Fibroblast of pulmonary artery (primary cell): ENCODE data around the gene CANT1.
A peak's percentile ranks its signal among the peaks of the same experiment; 100 is the strongest.

Experiments used
- DNase-seq: peaks from one replicate; pipeline ENCODE4 v3.0.0-alpha.2; 2010; ENCODE audit warnings: low read depth
- H3K4me3 ChIP-seq: replicated peaks from 2 replicates; pipeline ENCODE4 v1.5.1; 2011; ENCODE audit warnings: low read depth, mild to moderate bottlenecking, control low read depth, low read length, moderate library complexity
- CTCF ChIP-seq: IDR thresholded peaks from 2 replicates; pipeline ENCODE4 v1.5.1; 2011; ENCODE audit warnings: mild to moderate bottlenecking, control low read depth, low read length, inconsistent platforms; ENCODE audit errors: missing control alignments

CANT1 gene

GRCh38 chr17:79043191-79043930 is 33.8 kb upstream of the CANT1 start:
- TF ChIP-seq CTCF = no peak
- H3K4me3 ChIP-seq = no peak overlapping the region
- DNase-seq = no peak

- DNase-seq = peak; percentile 75
- TF ChIP-seq CTCF = peak; percentile 95
- no peak overlapping the region for H3K4me3 ChIP-seq
Measured at GRCh38 chr17:79042421-79043190, 33.0 kb upstream of the CANT1 start.

GRCh38 chr17:79041723-79042420 is 32.3 kb upstream of the CANT1 start:
- H3K4me3 ChIP-seq = no peak overlapping the region
- no peak for DNase-seq
- TF ChIP-seq CTCF = no peak

GRCh38 chr17:79041041-79041570 is 31.5 kb upstream of the CANT1 start:
- TF ChIP-seq CTCF = no peak
- DNase-seq = no peak
- H3K4me3 ChIP-seq = no peak overlapping the region

- no peak for TF ChIP-seq CTCF
- no peak overlapping the region for H3K4me3 ChIP-seq
- no peak for DNase-seq
Measured at GRCh38 chr17:79039886-79040285, 30.3 kb upstream of the CANT1 start.

- no peak overlapping the region for H3K4me3 ChIP-seq
- no peak for TF ChIP-seq CTCF
- no peak for DNase-seq
Measured at GRCh38 chr17:79039171-79039570, 29.6 kb upstream of the CANT1 start.
